H1 (cell line): Measurements from ENCODE around the gene PKDREJ. TPM values are rescaled to one million over a fixed set of nuclear protein-coding genes. Genes with fewer than 3 reads are reported as not detected.

Experiments used
- CTCF ChIA-PET: fragments of 300-600 bp; sonication (Branson Sonifier 250); formaldehyde crosslinking; loops from one replicate; lab custom pipeline; 2021; ENCODE audit not compliant: partially characterized antibody; lab: Charles Lee
- POLR2A ChIA-PET: fragments of 300-600 bp; sonication (Branson Sonifier 250); formaldehyde crosslinking; loops from one replicate; lab custom pipeline; 2021; ENCODE audit warnings: inconsistent platforms; ENCODE audit not compliant: partially characterized antibody; lab: Charles Lee
- DNase-seq, 2 experiments: peaks; one replicate each; pipeline versions ENCODE4 v3.0.0 to v3.0.0-alpha.2; 2010 to 2022; ENCODE audit warnings: low spot score in 2 of 2, low read depth in 1 of 2, mixed read lengths in 1 of 2
- FAIRE-seq: peaks from 2 replicates; lab custom pipeline; 2011; peaks lifted over from hg19 to GRCh38; lab: Jason Lieb, UNC
- H2AFZ ChIP-seq: 2 replicates; pipeline ENCODE4 v1.8.1; 2012; ENCODE audit warnings: low read length, inconsistent platforms
- H2AK5ac ChIP-seq: 2 replicates; pipeline ENCODE4 v1.6.1; 2013; ENCODE audit warnings: low read depth, low read length
- H2BK120ac ChIP-seq: replicated peaks from 2 replicates; pipeline ENCODE3; 2013; ENCODE audit warnings: low read depth, low read length, inconsistent platforms
- H2BK12ac ChIP-seq: 2 replicates; pipeline ENCODE4 v1.6.1; 2013; ENCODE audit warnings: low read depth, low read length
- H2BK15ac ChIP-seq: 2 replicates; pipeline ENCODE4 v1.6.1; 2013; ENCODE audit warnings: low read length
- H2BK20ac ChIP-seq: 2 replicates; pipeline ENCODE4 v1.6.1; 2013; ENCODE audit warnings: low read length
- H2BK5ac ChIP-seq: 2 replicates; pipeline ENCODE4 v1.6.1; 2013; ENCODE audit warnings: low read depth, low read length
- H3K14ac ChIP-seq: 2 replicates; pipeline ENCODE4 v1.6.1; 2013; ENCODE audit warnings: inconsistent platforms; ENCODE audit not compliant: insufficient read length
- H3K18ac ChIP-seq: 2 replicates; pipeline ENCODE4 v1.6.1; 2013; ENCODE audit warnings: low read length; ENCODE audit errors: extremely low read depth
- H3K23ac ChIP-seq: 2 replicates; pipeline ENCODE4 v1.6.1; 2013; ENCODE audit warnings: inconsistent platforms; ENCODE audit not compliant: insufficient read length
- H3K23me2 ChIP-seq: 2 replicates; pipeline ENCODE4 v1.6.1; 2013; ENCODE audit warnings: low read depth, low read length
- H3K27ac ChIP-seq: 2 replicates; pipeline ENCODE4 v1.6.1; 2011; ENCODE audit warnings: low read depth, low read length, inconsistent platforms
- H3K27me3 ChIP-seq, 4 experiments: replicated peaks in 1 of 4; 1 replicate in 1 of 4; 2 replicates in 3 of 4; pipeline versions ENCODE4 v1.6.1 to v1.8.1; 2011 to 2013; ENCODE audit warnings: low read length in 3 of 4, mild to moderate bottlenecking in 3 of 4, inconsistent platforms in 2 of 4, mixed read lengths in 2 of 4, moderate library complexity in 1 of 4; ENCODE audit not compliant: control insufficient read depth in 3 of 4, insufficient read depth in 3 of 4; ENCODE audit errors: extremely low read depth in 1 of 4
- H3K36me3 ChIP-seq, 4 experiments: 2 replicates each; pipeline versions ENCODE4 v1.6.1 to v1.8.1; 2011 to 2013; ENCODE audit warnings: mild to moderate bottlenecking in 4 of 4, low read length in 3 of 4, moderate library complexity in 2 of 4, control low read depth in 1 of 4, inconsistent platforms in 1 of 4; ENCODE audit not compliant: insufficient read depth in 4 of 4, control insufficient read depth in 2 of 4
- H3K4ac ChIP-seq: replicated peaks from 2 replicates; pipeline ENCODE3; 2013; ENCODE audit warnings: low read length, low read depth, mixed read lengths, inconsistent platforms; ENCODE audit not compliant: insufficient read length
- H3K4me1 ChIP-seq, 4 experiments: replicated peaks in 1 of 4; 1 replicate in 1 of 4; 2 replicates in 3 of 4; pipeline versions ENCODE4 v1.6.1 to v1.8.1; 2011 to 2013; ENCODE audit warnings: low read length in 3 of 4, inconsistent platforms in 2 of 4, mixed read lengths in 1 of 4; ENCODE audit not compliant: insufficient read depth in 4 of 4, control insufficient read depth in 3 of 4
- H3K4me2 ChIP-seq, 2 experiments: 2 replicates each; pipeline versions ENCODE4 v1.6.1 to v1.8.1; 2011 to 2013; ENCODE audit warnings: low read depth in 2 of 2, low read length in 2 of 2, control low read depth in 1 of 2, inconsistent platforms in 1 of 2, mild to moderate bottlenecking in 1 of 2; ENCODE audit not compliant: insufficient read depth in 1 of 2
- H3K4me3 ChIP-seq, 4 experiments: fragments of 200-600, 300-600 bp in 1 of 4; sonication (generic), shearing (Covaris generic), sonication (Bioruptor Twin) in 1 of 4; 2 replicates each; pipeline versions ENCODE4 v1.5.1 to v1.8.1; 2011 to 2016; ENCODE audit warnings: low read length in 4 of 4, low read depth in 3 of 4, control low read depth in 2 of 4, inconsistent platforms in 2 of 4, mild to moderate bottlenecking in 2 of 4, mixed read lengths in 1 of 4, moderate library complexity in 1 of 4; ENCODE audit not compliant: insufficient read depth in 2 of 4; ENCODE audit errors: extremely low read depth in 1 of 4
- H3K56ac ChIP-seq: replicated peaks from 2 replicates; pipeline ENCODE3; 2013; ENCODE audit warnings: low read depth, mild to moderate bottlenecking, mixed read lengths, low read length, inconsistent platforms; ENCODE audit not compliant: insufficient read length
- H3K79me1 ChIP-seq: 2 replicates; pipeline ENCODE4 v1.6.1; 2013; ENCODE audit warnings: low read depth, low read length, control low read depth
- H3K79me2 ChIP-seq, 2 experiments: 2 replicates each; pipeline versions ENCODE4 v1.6.1 to v1.8.1; 2012 to 2013; ENCODE audit warnings: low read length in 2 of 2, mild to moderate bottlenecking in 2 of 2, inconsistent platforms in 1 of 2; ENCODE audit not compliant: insufficient read depth in 2 of 2, control insufficient read depth in 1 of 2
- H3K9ac ChIP-seq, 4 experiments: replicated peaks in 1 of 4; 1 replicate in 1 of 4; 2 replicates in 3 of 4; pipeline versions ENCODE4 v1.6.1 to v1.8.1; 2011 to 2013; ENCODE audit warnings: low read depth in 3 of 4, low read length in 3 of 4, control low read depth in 2 of 4, mild to moderate bottlenecking in 2 of 4, moderate library complexity in 2 of 4, inconsistent platforms in 1 of 4; ENCODE audit errors: extremely low read depth in 1 of 4
- H3K9me3 ChIP-seq, 2 experiments: 2 replicates each; pipeline versions ENCODE4 v1.6.1 to v1.8.1; 2012 to 2013; ENCODE audit warnings: mild to moderate bottlenecking in 2 of 2, moderate library complexity in 2 of 2, control low read depth in 1 of 2, inconsistent platforms in 1 of 2, low read depth in 1 of 2, low read length in 1 of 2, mixed read lengths in 1 of 2; ENCODE audit not compliant: insufficient read depth in 2 of 2
- H4K20me1 ChIP-seq, 2 experiments: replicated peaks in 1 of 2; 2 replicates each; pipeline versions ENCODE3 to v1.8.1; 2011 to 2013; ENCODE audit warnings: inconsistent platforms in 2 of 2, low read length in 2 of 2, mild to moderate bottlenecking in 1 of 2; ENCODE audit not compliant: insufficient read depth in 2 of 2, control insufficient read depth in 1 of 2
- H4K5ac ChIP-seq: 2 replicates; pipeline ENCODE4 v1.6.1; 2013; ENCODE audit warnings: low read length, low read depth, mixed read lengths, inconsistent platforms; ENCODE audit not compliant: insufficient read length
- H4K8ac ChIP-seq: 2 replicates; pipeline ENCODE4 v1.8.0; 2013; ENCODE audit warnings: mild to moderate bottlenecking, moderate library complexity, low read length, inconsistent platforms; ENCODE audit not compliant: insufficient read depth; ENCODE audit errors: extremely low read depth
- H4K91ac ChIP-seq: replicated peaks from 2 replicates; pipeline ENCODE3; 2013; ENCODE audit warnings: low read length, mixed read lengths, inconsistent platforms; ENCODE audit not compliant: insufficient read length
- MAFK ChIP-seq: IDR thresholded peaks from 2 replicates; pipeline ENCODE4 v1.6.1; 2012; ENCODE audit warnings: low read depth, mild to moderate bottlenecking, improper control_type of control experiment, low read length
- TEAD4 ChIP-seq: IDR thresholded peaks from 2 replicates; pipeline ENCODE4 v1.6.1; 2012; ENCODE audit warnings: low read depth, low read length, inconsistent platforms, mixed read lengths
- WGBS, 2 experiments: shearing (Covaris generic) in 1 of 2; methylation state at CpG; one replicate each; pipeline versions ENCODE4 v1.1.6 to v1.1.7; 2013 to 2015; ENCODE audit warnings: low lambda C conversion rate in 2 of 2, mixed read lengths in 2 of 2, inconsistent platforms in 1 of 2, low coverage in 1 of 2, missing lambda C conversion rate in 1 of 2; ENCODE audit not compliant: insufficient replicate concordance in 2 of 2, insufficient coverage in 1 of 2, insufficient read length in 1 of 2; ENCODE audit errors: extremely low coverage in 1 of 2, missing lambda C conversion rate in 1 of 2; 5-methylcytosine and 5-hydroxymethylcytosine counted together
- polyA plus RNA-seq, 7 experiments: library from polyadenylated mRNA; depleted of rRNA in 3 of 7; stranded (reverse) in 5 of 7; unstranded in 2 of 7; fragments of >200 nt in 5 of 7; fragments of 200-250 nt in 2 of 7; gene quantifications; 1 replicate in 5 of 7; 2 replicates in 1 of 7; 4 replicates in 1 of 7; pipeline versions ENCODE4 v1.2.1 to v1.2.3, GENCODE V29; 2011 to 2013; ENCODE audit warnings: missing spikeins in 2 of 7, mixed read lengths in 2 of 7
- total RNA-seq: library from RNA; stranded (reverse); fragmentation: NEBNext Ultra II Directional; extraction: Animal tissue kit (Norgen Biotek cat#: 25700); gene quantifications from 2 replicates; pipeline ENCODE4 v1.2.1, GENCODE V29; 2021

Gene PKDREJ
- total and polyA plus RNA-seq, 2 of the 8 experiments (the other 6 are each of a cell fraction or from before 2014, with no cell fraction given): 0.02 to 0.04 TPM

DNA sequence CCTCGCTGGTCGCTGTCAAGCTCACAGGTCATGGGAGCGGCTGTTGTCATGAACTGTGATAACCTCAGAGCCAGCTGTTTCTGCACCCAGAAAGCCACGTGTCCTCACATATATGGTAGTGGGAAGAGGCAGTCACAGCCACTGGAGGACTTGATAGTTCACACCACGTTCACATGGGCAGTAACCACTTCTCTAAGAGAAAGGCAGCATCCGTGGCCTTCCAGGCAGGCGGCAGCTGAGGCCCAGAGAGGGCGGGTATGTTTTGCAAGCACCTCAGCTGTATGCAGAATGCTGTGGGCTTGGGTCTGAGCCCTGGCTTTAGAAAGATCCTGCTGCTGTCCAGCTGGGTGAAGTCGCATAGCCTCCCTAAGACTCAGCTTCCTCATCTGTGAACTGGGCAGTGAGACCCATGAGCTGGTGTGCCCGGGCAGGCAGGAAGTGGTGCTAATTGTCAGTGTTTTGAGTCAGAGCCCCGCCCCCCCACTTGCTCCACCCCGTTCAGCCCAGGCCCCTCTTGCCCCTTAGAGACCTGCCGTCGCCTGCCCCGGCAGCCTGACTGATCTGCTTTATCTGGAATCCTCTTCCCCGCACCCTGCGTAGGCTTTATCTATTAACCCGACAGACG lies 18.0 kb upstream of the PKDREJ start:
- POLR2A ChIA-PET: interaction anchor here (2.4 kb wide), 1 partner anchor 11 kb away, joined by 13 read pairs; no protein-coding TSS in a partner anchor
- no peak overlapping the region for H2BK12ac ChIP-seq
- no peak for TF ChIP-seq MAFK
- TF ChIP-seq TEAD4: no peak

More for the DNA sequence above, 18.0 kb upstream of the PKDREJ start:
- peaks cover 0 to 3% of the 10 kb centered on the region in 2 experiments for H4K20me1 ChIP-seq
- H2BK5ac ChIP-seq: no peak overlapping the region
- CTCF ChIA-PET: interaction anchor here (0.5 to 2.7 kb wide), 4 partner anchors 12 to 265 kb away, joined by 3 to 11 read pairs (median 3); no protein-coding TSS in a partner anchor
- no peak overlapping the region for H3K56ac ChIP-seq
- no peak overlapping the region for H2BK15ac ChIP-seq
- no peak overlapping the region for H3K4me3 ChIP-seq
- FAIRE-seq (no peak), DNase-seq (no peak)
- no peak overlapping the region for H4K5ac ChIP-seq
- no peaks in the 10 kb centered on the region for H3K79me2 ChIP-seq
- no peak overlapping the region for H4K8ac ChIP-seq
- no peak overlapping the region for H3K4ac ChIP-seq
- no peak overlapping the region for H3K23ac ChIP-seq
- no peak overlapping the region for H2AK5ac ChIP-seq
- no peaks in the 10 kb centered on the region for H3K9me3 ChIP-seq
- no peak overlapping the region for H3K14ac ChIP-seq
- no peak overlapping the region for H2BK20ac ChIP-seq
- no peak overlapping the region for H3K4me2 ChIP-seq
- no peak overlapping the region for H3K27ac ChIP-seq
- WGBS, 2 experiments: 90% methylated on average over 19 of the region's 19 CpGs; no CpG with 5 or more reads in 1 of the 2 experiments
- H3K36me3 ChIP-seq: peaks cover 3 to 15% (median 7%) of the 10 kb centered on the region in 4 experiments; a peak in 6 of 8 replicates
- no peaks in the 10 kb centered on the region for H3K4me1 ChIP-seq
- H3K18ac ChIP-seq: no peak overlapping the region
- no peaks in the 10 kb centered on the region for H3K79me1 ChIP-seq
- no peak overlapping the region for H2AFZ ChIP-seq
- no peaks in the 10 kb centered on the region for H3K23me2 ChIP-seq
- H2BK120ac ChIP-seq: no peak overlapping the region
- no peak overlapping the region for H4K91ac ChIP-seq
- H3K9ac ChIP-seq: no peak overlapping the region
- no peaks in the 10 kb centered on the region for H3K27me3 ChIP-seq
